PC-3 (cell line): ENCODE measurements around the gene RTTN. TPM values are rescaled to one million over a fixed set of nuclear protein-coding genes. Genes with fewer than 3 reads are reported as not detected.

Source experiments
- ATAC-seq: fragments of 200-7000 bp; cut with Tn5 transposase; 2 replicates; pipeline ENCODE4 v1.9.1; 2020; ENCODE audit warnings: mild to moderate bottlenecking, moderate library complexity
- BruUV-seq: library from RNA; stranded (reverse); fragments of 400-500 nt; replicated peaks from 2 replicates; lab custom pipeline; 2021; lab: Mats Ljungman, UMichigan
- CTCF ChIA-PET: fragments of 300-600 bp; sonication (Branson Sonifier 250); formaldehyde crosslinking; loops from one replicate; lab custom pipeline; 2022; ENCODE audit warnings: antibody characterized with exemption; lab: Charles Lee
- POLR2A ChIA-PET: fragments of 300-600 bp; sonication (Branson Sonifier 250); formaldehyde crosslinking; loops from one replicate; lab custom pipeline; 2022; ENCODE audit warnings: antibody characterized with exemption; ENCODE audit not compliant: unreplicated experiment; lab: Charles Lee
- DNase-seq: peaks from one replicate; pipeline ENCODE4 v3.0.0-alpha.2; 2015
- H2AFZ ChIP-seq: fragments of 300-600 bp; sonication (generic); 2 replicates; pipeline ENCODE4 v1.6.0; 2016; ENCODE audit warnings: antibody characterized with exemption, low read length
- H3F3A ChIP-seq: fragments of 300-600 bp; sonication (generic); one replicate; pipeline ENCODE4 v1.6.0; 2017; ENCODE audit warnings: antibody characterized with exemption, low read length, control low read depth, mild to moderate bottlenecking; ENCODE audit not compliant: unreplicated experiment
- H3K27ac ChIP-seq: fragments of 300-600 bp; sonication (generic); 2 replicates; pipeline ENCODE4 v1.5.1; 2016; ENCODE audit warnings: mild to moderate bottlenecking, low read length
- H3K27me3 ChIP-seq: fragments of 300-600 bp; sonication (generic); 2 replicates; pipeline ENCODE4 v1.6.1; 2016; ENCODE audit warnings: low read length, mixed read lengths
- H3K36me3 ChIP-seq: fragments of 300-600 bp; sonication (generic); 2 replicates; pipeline ENCODE4 v1.6.1; 2016; ENCODE audit warnings: low read depth, mixed run types, low read length, mixed read lengths
- H3K4me1 ChIP-seq: fragments of 300-600 bp; sonication (generic); 2 replicates; pipeline ENCODE4 v1.5.1; 2016; ENCODE audit warnings: low read length; ENCODE audit not compliant: insufficient read depth
- H3K4me2 ChIP-seq: fragments of 300-600 bp; sonication (generic); 2 replicates; pipeline ENCODE4 v1.6.0; 2016; ENCODE audit warnings: low read length
- H3K4me3 ChIP-seq: fragments of 300-600 bp; sonication (generic); 2 replicates; pipeline ENCODE4 v1.5.1; 2016; ENCODE audit warnings: mild to moderate bottlenecking, low read length, mixed read lengths
- H3K79me2 ChIP-seq: fragments of 300-600 bp; sonication (generic); 2 replicates; pipeline ENCODE4 v1.6.1; 2017; ENCODE audit warnings: low read length, mixed read lengths
- H3K9ac ChIP-seq: fragments of 300-600 bp; sonication (generic); 2 replicates; pipeline ENCODE4 v1.6.0; 2016; ENCODE audit warnings: mild to moderate bottlenecking, low read length
- H3K9me2 ChIP-seq: fragments of 300-600 bp; sonication (generic); replicated peaks from 2 replicates; pipeline ENCODE4 v1.6.1; 2016; ENCODE audit warnings: mixed run types, low read length, mixed read lengths
- H3K9me3 ChIP-seq: fragments of 300-600 bp; sonication (generic); 2 replicates; pipeline ENCODE4 v1.6.1; 2016; ENCODE audit warnings: low read length, mixed read lengths
- H4K20me1 ChIP-seq: fragments of 300-600 bp; sonication (generic); 2 replicates; pipeline ENCODE4 v1.6.1; 2016; ENCODE audit warnings: low read length, mixed read lengths
- CTCF ChIP-seq: fragments of 300-600 bp; sonication (generic); conservative IDR thresholded peaks from 2 replicates; pipeline ENCODE4 v1.5.1; 2017; ENCODE audit warnings: antibody characterized with exemption, low read depth, mild to moderate bottlenecking, low read length
- EZH2 ChIP-seq: fragments of 300-600 bp; sonication (generic); IDR thresholded peaks from one replicate; pipeline ENCODE4 v1.6.1; 2017; ENCODE audit warnings: antibody characterized with exemption, mild to moderate bottlenecking, low read length; ENCODE audit not compliant: unreplicated experiment
- EZH2phosphoT487 ChIP-seq: fragments of 300-600 bp; sonication (generic); IDR thresholded peaks from 2 replicates; pipeline ENCODE4 v1.6.1; 2018; ENCODE audit warnings: mild to moderate bottlenecking, antibody characterized with exemption, low read length, borderline replicate concordance
- intact Hi-C: fragments of 100-400 bp; cut with micrococcal nuclease; formaldehyde crosslinking; loops from 2 replicates; pipeline ENCODE4 v1.9.0; 2023
- total RNA-seq: library from RNA; depleted of rRNA; stranded (reverse); fragments of >200 nt; gene quantifications from 2 replicates; pipeline ENCODE4 v1.2.3, GENCODE V29; 2014

Gene RTTN
- total RNA-seq, 1 experiment from 2014 or later, result 24.7 TPM

- Histone ChIP-seq H2AFZ (no peak overlapping the region), H3K4me3 (no peak overlapping the region), H3K4me1 (no peaks in the 10 kb centered on the region), H3K9me2 (no peaks in the 10 kb centered on the region), H3K9me3 (no peaks in the 10 kb centered on the region), H3K36me3 (no peaks in the 10 kb centered on the region; the same call in 1 of the 2 replicates), H3F3A (no peaks in the 10 kb centered on the region), H3K79me2 (no peaks in the 10 kb centered on the region), H3K27me3 (no peaks in the 10 kb centered on the region), H3K4me2 (no peak overlapping the region), H4K20me1 (no peaks in the 10 kb centered on the region), H3K27ac (no peak overlapping the region), H3K9ac (no peak overlapping the region)
- ChIA-PET CTCF (no interaction called here), POLR2A (no interaction called here)
- TF ChIP-seq CTCF (no peak), EZH2phosphoT487 (no peak), EZH2 (no peak)
- BruUV-seq, result no TSS peak
- ATAC-seq (no peak), DNase-seq (no peak)
- intact Hi-C loops, result no loop called here
Measured at GRCh38 chr18:69999656-70000055, 205.8 kb downstream of the RTTN start.

GRCh38 chr18:69998523-69998987, 206.9 kb downstream of the RTTN start:
- no TSS peak for BruUV-seq
- Histone ChIP-seq H2AFZ (no peak overlapping the region), H3K9ac (no peak overlapping the region), H3K79me2 (no peaks in the 10 kb centered on the region), H3K27ac (no peak overlapping the region), H3K4me2 (no peak overlapping the region), H3K9me2 (no peaks in the 10 kb centered on the region), H3K4me1 (no peaks in the 10 kb centered on the region), H4K20me1 (no peaks in the 10 kb centered on the region), H3K27me3 (no peaks in the 10 kb centered on the region), H3K9me3 (no peaks in the 10 kb centered on the region), H3F3A (no peaks in the 10 kb centered on the region), H3K36me3 (no peaks in the 10 kb centered on the region; the same call in 1 of the 2 replicates), H3K4me3 (no peak overlapping the region)
- ChIA-PET POLR2A (no interaction called here), CTCF (no interaction called here)
- no peak for TF ChIP-seq EZH2phosphoT487
- no peak for TF ChIP-seq CTCF
- no peak for TF ChIP-seq EZH2
- DNase-seq (no peak), ATAC-seq (no peak)
- intact Hi-C loops, result no loop called here

GRCh38 chr18:69996951-69997798, 208.3 kb downstream of the RTTN start:
- TF ChIP-seq EZH2phosphoT487 (no peak), EZH2 (no peak), CTCF (no peak)
- ATAC-seq, result no peak
- intact Hi-C loops, result no loop called here
- Histone ChIP-seq H3K36me3 (peaks cover 2% of the 10 kb centered on the region; the same call in 1 of the 2 replicates), H3F3A (no peaks in the 10 kb centered on the region), H3K4me2 (no peak overlapping the region), H2AFZ (no peak overlapping the region), H4K20me1 (no peaks in the 10 kb centered on the region), H3K9me3 (no peaks in the 10 kb centered on the region), H3K4me3 (no peak overlapping the region), H3K9ac (no peak overlapping the region), H3K27ac (no peak overlapping the region), H3K4me1 (no peaks in the 10 kb centered on the region), H3K27me3 (no peaks in the 10 kb centered on the region), H3K79me2 (no peaks in the 10 kb centered on the region), H3K9me2 (no peaks in the 10 kb centered on the region)
- POLR2A ChIA-PET, result no interaction called here
- CTCF ChIA-PET, result interaction anchor here (0.6 kb wide), 1 partner anchor 10 kb away, joined by 5 read pairs; no protein-coding TSS in a partner anchor
- BruUV-seq, result no TSS peak
- DNase-seq, result peak; percentile 8
